Measurements from ENCODE around the gene AKR1C3. TPM values are rescaled to one million over a fixed set of nuclear protein-coding genes. Genes with fewer than 3 reads are reported as not detected.
"Not testable (repeated sequence)": the region's sequence is repeated elsewhere in the genome, so short reads cannot be mapped to it uniquely, and the experiment has no call there.

Gene AKR1C3
- total RNA-seq, 4 donors from 2014 or later: 31.5 to 55.8 (median 43.1) TPM

GRCh38 chr10:5135581-5135980 is 41.4 kb downstream of the AKR1C3 start:
- DNase-seq (ENCODE audit: low spot score in 2 of 2): no peak
- Histone ChIP-seq H3K27ac (no peak overlapping the region), H3K36me3 (no peaks in the 10 kb centered on the region), H3K27me3 (no peaks in the 10 kb centered on the region), H3K4me3 (no peak overlapping the region), H3K9me3 (peaks cover 0 to 33% (median 7%) of the 10 kb centered on the region in 4 donors), H3K4me1 (no peaks in the 10 kb centered on the region)
- 77 to 80% methylated on average over 2 of the region's 2 CpGs for WGBS, 2 donors
- TF ChIP-seq EP300 (IDR thresholded peaks at IDR 0.05) (no peak), POLR2A (IDR thresholded peaks at IDR 0.05) (no peak)
- TF ChIP-seq, protein P1, sequence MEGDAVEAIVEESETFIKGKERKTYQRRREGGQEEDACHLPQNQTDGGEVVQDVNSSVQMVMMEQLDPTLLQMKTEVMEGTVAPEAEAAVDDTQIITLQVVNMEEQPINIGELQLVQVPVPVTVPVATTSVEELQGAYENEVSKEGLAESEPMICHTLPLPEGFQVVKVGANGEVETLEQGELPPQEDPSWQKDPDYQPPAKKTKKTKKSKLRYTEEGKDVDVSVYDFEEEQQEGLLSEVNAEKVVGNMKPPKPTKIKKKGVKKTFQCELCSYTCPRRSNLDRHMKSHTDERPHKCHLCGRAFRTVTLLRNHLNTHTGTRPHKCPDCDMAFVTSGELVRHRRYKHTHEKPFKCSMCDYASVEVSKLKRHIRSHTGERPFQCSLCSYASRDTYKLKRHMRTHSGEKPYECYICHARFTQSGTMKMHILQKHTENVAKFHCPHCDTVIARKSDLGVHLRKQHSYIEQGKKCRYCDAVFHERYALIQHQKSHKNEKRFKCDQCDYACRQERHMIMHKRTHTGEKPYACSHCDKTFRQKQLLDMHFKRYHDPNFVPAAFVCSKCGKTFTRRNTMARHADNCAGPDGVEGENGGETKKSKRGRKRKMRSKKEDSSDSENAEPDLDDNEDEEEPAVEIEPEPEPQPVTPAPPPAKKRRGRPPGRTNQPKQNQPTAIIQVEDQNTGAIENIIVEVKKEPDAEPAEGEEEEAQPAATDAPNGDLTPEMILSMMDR (IDR thresholded peaks at IDR 0.05): no peak

DNA sequence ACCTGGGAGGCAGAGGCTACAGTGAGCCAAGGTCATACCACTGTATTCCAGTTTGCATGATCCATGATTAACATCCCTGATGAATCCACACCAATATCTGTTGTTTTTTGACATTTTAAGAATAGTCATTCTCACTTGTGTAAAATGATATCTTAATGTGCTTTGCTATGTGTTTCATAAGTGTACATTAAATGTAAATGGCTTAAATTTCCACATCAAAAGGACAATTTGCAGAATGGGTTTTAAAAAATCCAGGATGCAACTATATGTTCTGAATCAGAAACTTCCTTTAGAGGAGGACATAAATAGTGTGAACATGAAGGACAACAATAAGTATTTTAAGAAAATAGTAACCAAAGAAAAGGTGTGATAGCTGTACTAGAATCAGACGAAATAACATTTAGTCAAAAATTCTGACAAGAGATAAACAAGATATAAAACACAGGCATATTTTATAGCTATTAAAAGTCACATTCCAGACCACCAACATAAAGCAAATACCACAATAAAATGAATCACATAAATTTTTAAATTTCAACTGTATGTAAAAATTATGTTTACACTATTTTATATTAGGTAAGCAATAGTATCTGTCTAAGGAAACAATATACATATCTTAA is 42.4 kb downstream of the AKR1C3 start:
- H3K9me3 ChIP-seq: peaks cover 0 to 33% (median 7%) of the 10 kb centered on the region in 4 donors
- no peak for DNase-seq (ENCODE audit: low spot score in 2 of 2)
- H3K27ac ChIP-seq: no peak overlapping the region
- TF ChIP-seq, protein P1 (IDR thresholded peaks at IDR 0.05): no peak
- H3K36me3 ChIP-seq: no peaks in the 10 kb centered on the region
- 91 to 93% methylated on average over 1 of the region's 1 CpG for WGBS, 2 donors
- no peaks in the 10 kb centered on the region for H3K27me3 ChIP-seq
- H3K4me1 ChIP-seq: no peaks in the 10 kb centered on the region
- H3K4me3 ChIP-seq: no peak overlapping the region

GRCh38 chr10:5137699-5138098 is 43.5 kb downstream of the AKR1C3 start:
- not testable (repeated sequence) for H3K27me3 ChIP-seq; H3K36me3 ChIP-seq; H3K4me1 ChIP-seq; H3K4me3 ChIP-seq; DNase-seq (ENCODE audit: low spot score in 2 of 2); H3K27ac ChIP-seq
- peaks cover 0 to 33% (median 7%) of the 10 kb centered on the region in 4 donors for H3K9me3 ChIP-seq
- WGBS, 2 donors: 37 to 40% methylated on average over 4 of the region's 4 CpGs

- WGBS, 2 donors: 74 to 76% methylated on average over 4 of the region's 4 CpGs
- H3K36me3 ChIP-seq: no peaks in the 10 kb centered on the region
- H3K9me3 ChIP-seq: peaks cover 0 to 15% (median under 1%) of the 10 kb centered on the region in 4 donors
- no peak for TF ChIP-seq POLR2A (IDR thresholded peaks at IDR 0.05)
- TF ChIP-seq, protein P1 (IDR thresholded peaks at IDR 0.05): no peak
- TF ChIP-seq EP300 (IDR thresholded peaks at IDR 0.05): no peak
- no peaks in the 10 kb centered on the region for H3K27me3 ChIP-seq
- H3K27ac ChIP-seq: no peak overlapping the region
- H3K4me3 ChIP-seq: no peak overlapping the region
- no peak for DNase-seq (ENCODE audit: low spot score in 2 of 2)
- H3K4me1 ChIP-seq: no peaks in the 10 kb centered on the region
Observed at GRCh38 chr10:5142199-5142598, 48.0 kb downstream of the AKR1C3 start.

DNA sequence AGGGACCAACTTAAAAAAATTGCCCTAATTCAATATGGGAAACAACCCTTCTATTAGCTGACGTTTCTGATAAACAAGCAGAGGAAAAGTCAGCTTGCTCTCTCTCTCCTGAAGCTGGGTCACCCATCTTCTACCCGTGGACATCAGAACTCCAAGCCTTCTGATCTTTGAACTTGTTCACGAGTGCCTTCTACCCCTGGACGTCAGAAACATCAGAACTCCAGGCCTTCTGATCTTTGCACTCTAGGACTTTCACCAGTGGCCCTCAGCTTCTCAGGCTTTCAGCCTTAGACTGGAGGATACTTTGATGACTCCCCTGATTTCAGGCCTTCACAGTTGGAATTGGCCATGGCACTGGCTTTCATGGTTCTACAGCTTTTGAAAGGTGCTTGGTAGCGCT is 48.9 kb downstream of the AKR1C3 start:
- TF ChIP-seq POLR2A (IDR thresholded peaks at IDR 0.05) (no peak), EP300 (IDR thresholded peaks at IDR 0.05) (no peak)
- TF ChIP-seq, protein P1 (IDR thresholded peaks at IDR 0.05): no peak
- no peak overlapping the region for H3K27ac ChIP-seq
- DNase-seq (ENCODE audit: low spot score in 2 of 2): no peak
- WGBS, 2 donors: 76 to 85% methylated on average over 5 of the region's 5 CpGs
- H3K27me3 ChIP-seq: no peaks in the 10 kb centered on the region
- H3K36me3 ChIP-seq: no peaks in the 10 kb centered on the region
- no peaks in the 10 kb centered on the region for H3K4me1 ChIP-seq
- H3K9me3 ChIP-seq: peaks cover 0 to 6% (median 0%) of the 10 kb centered on the region in 4 donors
- no peak overlapping the region for H3K4me3 ChIP-seq

DNA sequence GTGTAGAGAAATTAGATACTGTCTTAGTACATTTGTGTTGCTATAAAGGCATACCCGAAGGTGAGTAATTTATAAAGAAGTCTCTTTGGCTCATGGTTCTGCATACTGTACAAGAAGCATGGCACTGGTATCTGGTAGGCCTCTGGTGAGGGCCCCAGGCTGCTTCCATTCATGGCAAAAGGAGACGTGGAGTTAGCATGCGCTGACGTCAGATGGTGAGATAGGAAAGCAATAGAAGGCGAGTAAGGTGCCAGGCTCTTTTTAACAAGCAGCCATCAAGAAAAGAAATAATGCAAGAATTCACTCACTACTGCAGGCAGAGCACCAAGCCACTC is 52.7 kb downstream of the AKR1C3 start:
- no peaks in the 10 kb centered on the region for H3K27me3 ChIP-seq
- 82 to 83% methylated on average over 5 of the region's 5 CpGs for WGBS, 2 donors

More for the DNA sequence above, 52.7 kb downstream of the AKR1C3 start:
- Histone ChIP-seq H3K4me3 (no peak overlapping the region), H3K4me1 (no peaks in the 10 kb centered on the region), H3K27ac (no peak overlapping the region), H3K36me3 (no peaks in the 10 kb centered on the region), H3K9me3 (peaks cover 0 to 5% (median 0%) of the 10 kb centered on the region in 4 donors)
- TF ChIP-seq, protein P1 (IDR thresholded peaks at IDR 0.05): no peak
- TF ChIP-seq EP300 (IDR thresholded peaks at IDR 0.05) (no peak), POLR2A (IDR thresholded peaks at IDR 0.05) (no peak)
- no peak for DNase-seq (ENCODE audit: low spot score in 2 of 2)
